HEK293T (cell line): ENCODE measurements around the gene GBGT1.

ENCODE experiments used
- CTCF ChIA-PET: fragments of 350-600 bp; formaldehyde crosslinking; extraction: SDS; loops from one replicate; lab custom pipeline; 2021; ENCODE audit warnings: antibody characterized with exemption, inconsistent platforms; lab: Yijun Ruan, JAX
- POLR2A ChIA-PET: fragments of 350-600 bp; formaldehyde crosslinking; extraction: SDS; loops from one replicate; lab custom pipeline; 2020; ENCODE audit warnings: antibody characterized with exemption, inconsistent platforms; lab: Yijun Ruan, JAX
- DNase-seq: peaks from one replicate; pipeline ENCODE4 v3.0.0; 2012; ENCODE audit warnings: mixed read lengths; ENCODE audit errors: extremely low spot score
- ARNT ChIP-seq: fragments of 450-650 bp; IDR thresholded peaks from 2 replicates; pipeline ENCODE4 v1.6.1; 2017; ENCODE audit warnings: mild to moderate bottlenecking
- BHLHE40 ChIP-seq: fragments of 450-650 bp; IDR thresholded peaks from 2 replicates; pipeline ENCODE4 v1.6.1; 2016; ENCODE audit warnings: mild to moderate bottlenecking, moderate library complexity, borderline replicate concordance
- CTBP1 ChIP-seq: fragments of 450-650 bp; IDR thresholded peaks from 2 replicates; pipeline ENCODE4 v1.6.1; 2016; ENCODE audit warnings: borderline replicate concordance
- ELF4 ChIP-seq: fragments of 450-650 bp; IDR thresholded peaks from 2 replicates; pipeline ENCODE4 v1.6.1; 2017; ENCODE audit warnings: antibody characterized with exemption
- FOXA1 ChIP-seq: fragments of 450-650 bp; IDR thresholded peaks from 2 replicates; pipeline ENCODE4 v1.6.1; 2016; ENCODE audit warnings: mild to moderate bottlenecking
- FOXK2 ChIP-seq: fragments of 450-650 bp; IDR thresholded peaks from 2 replicates; pipeline ENCODE4 v1.6.1; 2016; ENCODE audit warnings: mild to moderate bottlenecking
- FOXM1 ChIP-seq: fragments of 450-650 bp; IDR thresholded peaks from 2 replicates; pipeline ENCODE4 v1.6.1; 2017; ENCODE audit warnings: mild to moderate bottlenecking, borderline replicate concordance
- HDGF ChIP-seq: fragments of 450-650 bp; IDR thresholded peaks from 2 replicates; pipeline ENCODE4 v1.6.1; 2017; ENCODE audit warnings: antibody characterized with exemption, borderline replicate concordance
- L3MBTL2 ChIP-seq: fragments of 450-650 bp; conservative IDR thresholded peaks from 2 replicates; pipeline ENCODE4 v1.6.1; 2016; ENCODE audit warnings: mild to moderate bottlenecking
- LEF1 ChIP-seq: fragments of 450-650 bp; IDR thresholded peaks from 2 replicates; pipeline ENCODE4 v1.6.1; 2017; ENCODE audit warnings: mild to moderate bottlenecking, borderline replicate concordance
- NFRKB ChIP-seq: fragments of 450-650 bp; IDR thresholded peaks from 2 replicates; pipeline ENCODE4 v1.6.1; 2016; ENCODE audit warnings: mild to moderate bottlenecking, moderate library complexity
- SP1 ChIP-seq: fragments of 450-650 bp; IDR thresholded peaks from 2 replicates; pipeline ENCODE4 v1.6.1; 2017
- SUZ12 ChIP-seq: fragments of 450-650 bp; IDR thresholded peaks from 2 replicates; pipeline ENCODE4 v1.6.1; 2016; ENCODE audit warnings: mild to moderate bottlenecking
- TARDBP ChIP-seq: fragments of 450-650 bp; IDR thresholded peaks from 2 replicates; pipeline ENCODE4 v1.6.1; 2016
- ZNF384 ChIP-seq: fragments of 450-650 bp; IDR thresholded peaks from 2 replicates; pipeline ENCODE4 v1.6.1; 2016
- TF ChIP-seq, protein P1 (sequence below): fragments of 450-650 bp; IDR thresholded peaks from 2 replicates; pipeline ENCODE4 v1.6.1; 2016

GBGT1 gene

DNA sequence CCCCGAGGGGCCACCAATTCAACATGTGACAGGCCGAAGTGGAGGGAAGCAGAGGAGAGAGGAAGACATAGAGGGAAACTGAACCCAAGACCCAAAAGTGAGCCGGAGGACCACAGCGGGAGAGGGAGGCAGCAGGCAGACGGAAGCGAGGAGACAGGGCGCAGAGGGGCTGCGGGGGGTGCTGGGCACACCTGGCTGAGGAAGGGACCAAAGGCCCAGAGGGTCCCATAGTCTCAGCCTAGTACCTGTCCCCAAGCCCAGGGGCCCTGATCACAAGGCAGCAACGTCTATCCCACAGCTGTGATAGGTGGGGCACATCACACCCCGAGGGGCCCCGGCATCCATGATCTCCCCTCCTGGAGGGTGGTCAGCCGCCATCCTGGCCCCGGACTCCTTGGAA lies 35.6 kb downstream of the GBGT1 start:
- CTCF ChIA-PET = no interaction called here
- no peak for DNase-seq
- POLR2A ChIA-PET = no interaction called here
- no peak for TF ChIP-seq SP1
- no peak for TF ChIP-seq FOXA1
- TF ChIP-seq CTBP1 = no peak
- no peak for TF ChIP-seq HDGF
- no peak for TF ChIP-seq BHLHE40
- TF ChIP-seq L3MBTL2 = no peak

DNA sequence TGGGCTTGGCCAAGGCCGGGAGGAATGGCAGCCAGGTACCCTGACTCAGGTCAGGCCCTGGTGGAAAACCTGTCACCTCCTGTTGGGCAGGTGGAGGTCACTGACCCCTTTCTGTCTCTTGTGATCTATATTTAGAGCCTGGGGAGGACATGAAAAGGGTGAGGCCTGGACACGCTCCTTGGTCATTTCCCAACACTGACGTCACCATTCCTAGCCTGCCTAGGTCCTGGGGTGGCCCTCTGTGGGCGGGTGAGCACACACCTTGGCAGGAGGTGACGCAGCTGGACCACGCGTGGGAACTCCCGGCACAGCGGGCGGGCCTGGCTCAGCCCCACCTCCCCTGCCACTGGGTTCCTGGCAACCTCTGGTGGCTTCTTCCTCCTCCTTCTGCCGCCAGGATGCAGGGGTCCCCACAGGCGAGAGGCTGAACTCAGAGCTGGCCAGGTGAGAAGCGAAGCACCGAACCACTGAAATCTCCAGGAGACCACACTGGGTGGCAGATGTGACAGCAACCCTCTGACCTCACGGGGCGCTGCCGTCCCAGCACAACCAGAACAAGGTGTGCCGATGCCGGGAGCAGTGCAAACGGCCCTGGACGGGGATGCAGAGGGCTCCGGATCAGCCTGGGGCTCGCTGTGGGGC lies 36.3 kb downstream of the GBGT1 start:
- no peak for TF ChIP-seq TARDBP
- TF ChIP-seq, protein P1, sequence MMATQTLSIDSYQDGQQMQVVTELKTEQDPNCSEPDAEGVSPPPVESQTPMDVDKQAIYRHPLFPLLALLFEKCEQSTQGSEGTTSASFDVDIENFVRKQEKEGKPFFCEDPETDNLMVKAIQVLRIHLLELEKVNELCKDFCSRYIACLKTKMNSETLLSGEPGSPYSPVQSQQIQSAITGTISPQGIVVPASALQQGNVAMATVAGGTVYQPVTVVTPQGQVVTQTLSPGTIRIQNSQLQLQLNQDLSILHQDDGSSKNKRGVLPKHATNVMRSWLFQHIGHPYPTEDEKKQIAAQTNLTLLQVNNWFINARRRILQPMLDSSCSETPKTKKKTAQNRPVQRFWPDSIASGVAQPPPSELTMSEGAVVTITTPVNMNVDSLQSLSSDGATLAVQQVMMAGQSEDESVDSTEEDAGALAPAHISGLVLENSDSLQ = no peak
- no peak for TF ChIP-seq CTBP1
- TF ChIP-seq LEF1 = no peak
- TF ChIP-seq SP1 = no peak
- TF ChIP-seq FOXK2 = no peak
- TF ChIP-seq HDGF = no peak
- TF ChIP-seq ZNF384 = no peak
- no peak for TF ChIP-seq L3MBTL2
- no peak for TF ChIP-seq NFRKB
- TF ChIP-seq FOXM1 = no peak
- no peak for TF ChIP-seq FOXA1
- no peak for TF ChIP-seq BHLHE40
- TF ChIP-seq ELF4 = no peak
- no peak for TF ChIP-seq ARNT
- TF ChIP-seq SUZ12 = no peak
- DNase-seq = no peak
- CTCF ChIA-PET = no interaction called here
- POLR2A ChIA-PET = no interaction called here

DNA sequence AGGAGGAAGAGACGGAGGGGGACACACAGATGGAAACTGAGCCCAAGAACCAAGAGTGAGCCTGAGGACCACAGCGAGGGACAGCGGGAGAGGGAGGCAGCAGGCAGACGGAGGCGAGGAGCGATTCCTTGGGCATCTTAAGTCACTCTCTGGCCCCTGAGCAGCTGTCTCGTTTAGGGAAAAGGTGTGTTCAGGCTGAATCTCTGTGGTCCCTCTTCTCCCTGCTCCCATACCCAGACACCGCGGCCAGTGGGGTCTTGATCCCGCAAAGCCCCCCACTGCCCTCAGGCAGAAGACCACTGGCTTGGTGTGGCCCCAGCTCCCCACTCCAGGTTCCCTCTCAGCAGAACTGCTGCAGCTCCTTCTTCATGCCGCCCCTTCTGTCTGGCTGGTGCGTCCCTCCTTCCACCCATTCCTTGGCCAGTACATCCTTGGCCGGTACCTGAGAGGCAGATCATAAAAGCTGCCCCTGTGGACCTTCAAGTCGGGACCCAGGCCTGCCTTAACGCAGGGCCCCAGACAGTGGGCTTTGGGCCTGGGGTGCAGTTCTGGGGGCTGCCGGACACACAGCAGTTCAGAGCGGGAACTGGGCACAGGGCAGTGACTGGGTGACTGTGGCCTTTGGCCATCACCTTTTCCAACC lies 36.9 kb downstream of the GBGT1 start:
- TF ChIP-seq NFRKB (no peak), FOXA1 (no peak), SUZ12 (no peak), ELF4 (no peak), FOXK2 (no peak), L3MBTL2 (no peak), TARDBP (no peak), ARNT (no peak), LEF1 (no peak), ZNF384 (no peak), FOXM1 (no peak), BHLHE40 (no peak), CTBP1 (no peak)
- TF ChIP-seq, protein P1 = no peak
- DNase-seq = no peak
- ChIA-PET CTCF (interaction anchor here (1.1 kb wide), 1 partner anchor 18 kb away, joined by 3 read pairs; no protein-coding TSS in a partner anchor), POLR2A (no interaction called here)

DNA sequence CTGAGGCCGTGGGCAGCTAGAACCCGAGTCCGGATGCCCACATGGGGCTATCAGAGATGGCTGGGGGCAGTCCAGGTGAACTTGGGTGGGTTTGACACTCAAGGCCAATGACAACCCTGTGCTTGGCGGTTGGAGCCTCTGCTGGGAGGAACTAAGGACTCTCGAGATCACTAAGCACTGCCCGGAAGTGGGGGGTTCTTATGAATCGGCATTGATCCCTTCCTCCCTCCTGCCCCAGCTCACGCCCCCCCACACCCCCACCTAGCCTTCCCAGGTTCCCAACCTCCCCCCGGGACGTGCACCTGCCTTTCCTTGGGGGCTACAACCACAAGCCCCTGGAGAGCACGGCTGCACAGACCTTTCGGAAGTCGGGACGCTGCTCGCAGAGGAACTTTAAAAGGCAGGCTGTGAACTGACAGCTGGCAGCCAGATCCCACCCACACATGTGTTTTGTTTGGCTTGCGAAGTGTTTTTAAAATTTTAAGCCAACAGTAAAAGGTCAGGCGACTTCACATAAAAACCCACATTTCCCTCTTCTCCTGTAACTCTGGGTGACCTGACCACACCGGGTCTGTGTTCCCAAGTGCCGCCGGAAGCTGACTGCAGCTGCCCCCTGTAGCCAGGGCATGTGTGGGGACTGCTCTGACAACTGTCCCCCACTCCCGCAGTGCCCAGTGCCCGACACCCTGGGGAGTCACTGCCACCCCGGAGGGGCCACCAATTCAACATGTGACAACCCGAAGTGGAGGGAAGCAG lies 37.6 kb downstream of the GBGT1 start:
- ChIA-PET POLR2A (no interaction called here), CTCF (interaction anchor here (1.1 kb wide), 1 partner anchor 18 kb away, joined by 3 read pairs; no protein-coding TSS in a partner anchor)
- TF ChIP-seq HDGF (no peak), FOXM1 (no peak), ZNF384 (no peak), ELF4 (no peak), TARDBP (no peak), CTBP1 (no peak), LEF1 (no peak), SUZ12 (no peak), SP1 (no peak), FOXA1 (no peak)
- DNase-seq = no peak

DNA sequence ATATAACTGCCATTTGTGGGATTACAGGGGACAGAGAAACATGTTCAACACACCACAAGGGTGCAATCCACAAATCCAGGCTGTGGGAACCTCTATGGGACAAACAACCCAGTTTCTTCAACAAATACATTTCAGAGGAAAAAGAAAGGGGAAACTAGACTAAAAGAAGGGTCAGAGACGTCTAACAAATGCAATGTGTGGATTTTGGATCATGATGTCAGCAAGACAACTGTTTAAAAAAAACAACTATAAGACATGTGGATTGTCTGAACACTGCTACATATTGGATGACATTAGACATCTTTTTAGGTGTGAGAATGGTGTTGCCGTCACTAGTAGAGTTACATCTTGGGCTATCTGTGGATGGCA lies 38.8 kb downstream of the GBGT1 start:
- POLR2A ChIA-PET = no interaction called here
- TF ChIP-seq FOXK2 = no peak
- TF ChIP-seq ZNF384 = no peak
- no peak for TF ChIP-seq SP1
- TF ChIP-seq ARNT = no peak
- TF ChIP-seq L3MBTL2 = no peak
- no peak for TF ChIP-seq CTBP1
- no peak for TF ChIP-seq ELF4
- TF ChIP-seq, protein P1 = no peak
- TF ChIP-seq TARDBP = no peak
- TF ChIP-seq LEF1 = no peak
- no peak for TF ChIP-seq BHLHE40
- TF ChIP-seq FOXA1 = no peak
- TF ChIP-seq HDGF = no peak
- DNase-seq = no peak
- CTCF ChIA-PET = interaction anchor here (0.6 kb wide), 1 partner anchor 46 kb away, joined by 3 read pairs; no protein-coding TSS in a partner anchor
